ENCODE results near the gene CEP112.
"Not testable (repeated sequence)": the region's sequence is repeated elsewhere in the genome, so short reads cannot be mapped to it uniquely, and the experiment has no call there.

DNA sequence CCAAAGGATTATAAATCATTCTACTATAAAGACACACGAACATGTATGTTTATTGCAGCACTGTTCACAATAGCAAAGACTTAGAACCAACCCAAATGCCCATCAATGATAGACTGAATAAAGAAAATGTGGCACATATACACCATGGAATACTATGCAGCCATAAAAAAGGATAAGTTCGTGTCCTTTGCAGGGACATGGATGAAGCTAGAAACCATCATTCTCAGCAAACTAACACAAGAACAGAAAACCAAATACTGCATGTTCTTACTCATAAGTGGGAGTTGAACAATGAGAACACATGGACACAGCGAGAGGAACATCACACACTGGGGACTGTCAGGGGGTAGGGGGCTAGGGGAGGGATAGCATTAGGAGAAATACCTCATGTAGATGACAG lies 111.3 kb downstream of the CEP112 start:
- TF ChIP-seq, protein P1, sequence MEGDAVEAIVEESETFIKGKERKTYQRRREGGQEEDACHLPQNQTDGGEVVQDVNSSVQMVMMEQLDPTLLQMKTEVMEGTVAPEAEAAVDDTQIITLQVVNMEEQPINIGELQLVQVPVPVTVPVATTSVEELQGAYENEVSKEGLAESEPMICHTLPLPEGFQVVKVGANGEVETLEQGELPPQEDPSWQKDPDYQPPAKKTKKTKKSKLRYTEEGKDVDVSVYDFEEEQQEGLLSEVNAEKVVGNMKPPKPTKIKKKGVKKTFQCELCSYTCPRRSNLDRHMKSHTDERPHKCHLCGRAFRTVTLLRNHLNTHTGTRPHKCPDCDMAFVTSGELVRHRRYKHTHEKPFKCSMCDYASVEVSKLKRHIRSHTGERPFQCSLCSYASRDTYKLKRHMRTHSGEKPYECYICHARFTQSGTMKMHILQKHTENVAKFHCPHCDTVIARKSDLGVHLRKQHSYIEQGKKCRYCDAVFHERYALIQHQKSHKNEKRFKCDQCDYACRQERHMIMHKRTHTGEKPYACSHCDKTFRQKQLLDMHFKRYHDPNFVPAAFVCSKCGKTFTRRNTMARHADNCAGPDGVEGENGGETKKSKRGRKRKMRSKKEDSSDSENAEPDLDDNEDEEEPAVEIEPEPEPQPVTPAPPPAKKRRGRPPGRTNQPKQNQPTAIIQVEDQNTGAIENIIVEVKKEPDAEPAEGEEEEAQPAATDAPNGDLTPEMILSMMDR (IDR thresholded peaks at IDR 0.05; ENCODE audit: insufficient read depth, low read length, poor library complexity, severe bottlenecking) = not testable (repeated sequence)
- not testable (repeated sequence) for TF ChIP-seq EZH2phosphoT487 (conservative IDR thresholded peaks at IDR 0.05; ENCODE audit: low read length)

Measured in SU-DHL-6 (cell line).